ENCODE data around the gene RIMBP2.

The RIMBP2 gene

DNA sequence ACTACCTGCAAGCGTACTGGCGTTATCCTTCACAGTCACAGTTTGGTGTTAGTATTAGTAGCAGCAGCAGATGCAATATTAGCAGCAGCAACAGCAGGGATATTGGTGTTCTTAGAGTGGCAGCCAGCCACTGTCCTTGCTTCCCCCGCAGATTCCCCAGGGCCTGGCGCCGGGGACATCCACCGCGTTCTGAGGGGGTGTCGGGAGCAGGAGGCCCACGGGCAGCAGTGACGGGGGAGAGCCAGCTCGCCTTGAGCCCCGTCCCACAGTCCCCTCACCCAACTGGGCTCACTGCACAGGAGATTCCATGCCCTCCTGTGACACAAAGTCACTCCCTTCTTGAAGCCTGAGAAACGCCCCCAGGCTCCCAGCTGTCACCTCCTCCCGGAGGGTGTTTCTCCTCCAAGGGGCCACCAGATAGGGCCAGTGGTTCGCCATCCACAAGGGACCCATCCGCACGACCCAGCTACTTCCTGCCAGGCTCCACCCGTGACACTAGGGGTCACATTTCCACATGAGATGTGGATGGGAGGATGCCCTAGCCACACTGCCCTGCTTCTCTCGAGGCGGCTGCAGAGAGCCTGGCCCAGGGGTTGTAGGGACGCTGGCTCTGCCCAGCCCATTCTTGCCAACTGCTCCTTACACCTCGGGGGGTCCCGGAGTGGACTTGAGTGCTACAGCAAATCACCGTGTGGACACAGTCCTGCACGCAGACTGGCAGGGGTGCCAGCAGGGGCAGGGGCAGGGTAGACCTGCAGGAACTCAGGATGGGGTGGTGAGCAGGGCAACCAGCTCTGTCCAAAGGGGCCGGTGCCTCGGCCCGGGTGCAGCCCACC lies 255.3 kb downstream of the RIMBP2 start:
- no peaks in the 10 kb centered on the region for H3K9me3 Mint-ChIP-seq (ENCODE audit: low read depth)
- no peak overlapping the region for H3K4me3 Mint-ChIP-seq
- H3K27me3 Mint-ChIP-seq = no peaks in the 10 kb centered on the region
- no peaks in the 10 kb centered on the region for H3K36me3 Mint-ChIP-seq
- no peak overlapping the region for H3K27ac Mint-ChIP-seq
- no peaks in the 10 kb centered on the region for H3K4me1 Mint-ChIP-seq (ENCODE audit: low read depth)

DNA sequence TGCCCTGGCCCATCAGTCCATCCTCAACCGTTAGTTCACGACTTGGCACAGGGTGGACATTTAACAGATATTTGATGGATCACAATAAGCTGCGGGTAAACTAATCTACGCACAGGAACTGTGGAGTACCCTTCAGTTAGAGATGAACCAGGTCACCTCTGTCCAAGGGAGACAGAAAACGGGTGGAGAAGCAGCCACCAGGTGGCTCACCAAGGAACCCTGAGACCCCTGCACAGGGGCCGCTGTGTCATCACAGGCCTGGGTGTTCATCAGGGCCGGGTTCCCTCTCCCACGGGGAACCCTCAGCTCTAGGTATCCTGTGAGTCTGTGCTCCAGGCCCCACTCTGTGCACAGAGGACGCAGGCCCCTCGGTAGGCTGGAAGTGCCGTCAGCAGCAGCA lies 256.2 kb downstream of the RIMBP2 start:
- Mint-ChIP-seq H3K27ac (no peak overlapping the region), H3K4me1 (ENCODE audit: low read depth) (no peaks in the 10 kb centered on the region), H3K36me3 (no peaks in the 10 kb centered on the region), H3K9me3 (ENCODE audit: low read depth) (no peaks in the 10 kb centered on the region), H3K27me3 (no peaks in the 10 kb centered on the region), H3K4me3 (no peak overlapping the region)

DNA sequence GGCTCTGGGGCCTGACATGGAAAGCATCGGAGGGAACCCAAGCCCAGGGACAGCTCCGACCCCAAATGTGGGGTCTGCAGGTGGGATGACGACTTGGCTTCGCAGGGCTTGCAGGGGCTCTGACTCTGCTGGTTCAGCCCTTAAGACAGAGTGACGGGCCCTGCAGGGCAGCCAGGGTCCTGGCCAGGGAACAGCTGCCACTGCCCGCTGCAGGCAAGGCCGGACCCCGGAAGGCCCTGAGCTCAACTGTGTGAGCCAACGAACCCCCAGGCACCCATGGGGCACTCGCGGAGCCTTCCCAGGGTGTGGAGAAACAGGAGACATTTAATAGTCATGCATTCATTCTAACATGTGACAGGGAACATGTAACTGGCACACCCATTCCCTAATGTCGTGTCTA lies 257.8 kb downstream of the RIMBP2 start:
- H3K27me3 Mint-ChIP-seq = no peaks in the 10 kb centered on the region
- no peak overlapping the region for H3K4me3 Mint-ChIP-seq
- no peak overlapping the region for H3K27ac Mint-ChIP-seq
- H3K36me3 Mint-ChIP-seq = no peaks in the 10 kb centered on the region
- H3K4me1 Mint-ChIP-seq (ENCODE audit: low read depth) = no peaks in the 10 kb centered on the region
- no peaks in the 10 kb centered on the region for H3K9me3 Mint-ChIP-seq (ENCODE audit: low read depth)

DNA sequence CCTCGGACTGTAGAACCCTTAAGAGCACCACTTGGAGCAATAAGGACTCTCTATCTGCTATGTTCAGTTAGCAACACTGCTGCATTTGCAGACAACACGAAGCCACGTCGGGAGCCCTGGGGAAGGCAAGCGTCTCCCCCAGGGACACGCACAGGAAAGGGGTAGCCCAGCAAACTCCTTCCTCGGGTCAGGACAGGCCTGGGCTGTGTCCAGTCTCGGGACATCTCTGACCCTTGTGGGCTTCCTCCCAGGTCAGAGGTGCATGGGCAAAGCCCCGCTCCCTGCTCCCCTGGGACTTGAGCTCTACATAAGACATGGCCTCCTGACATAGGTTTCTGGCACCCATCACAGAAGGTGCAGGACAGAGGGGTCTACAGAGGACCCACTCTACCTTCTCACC lies 258.9 kb downstream of the RIMBP2 start:
- Mint-ChIP-seq H3K27me3 (no peaks in the 10 kb centered on the region), H3K27ac (no peak overlapping the region), H3K4me1 (ENCODE audit: low read depth) (no peaks in the 10 kb centered on the region), H3K9me3 (ENCODE audit: low read depth) (no peaks in the 10 kb centered on the region), H3K36me3 (no peaks in the 10 kb centered on the region), H3K4me3 (no peak overlapping the region)

DNA sequence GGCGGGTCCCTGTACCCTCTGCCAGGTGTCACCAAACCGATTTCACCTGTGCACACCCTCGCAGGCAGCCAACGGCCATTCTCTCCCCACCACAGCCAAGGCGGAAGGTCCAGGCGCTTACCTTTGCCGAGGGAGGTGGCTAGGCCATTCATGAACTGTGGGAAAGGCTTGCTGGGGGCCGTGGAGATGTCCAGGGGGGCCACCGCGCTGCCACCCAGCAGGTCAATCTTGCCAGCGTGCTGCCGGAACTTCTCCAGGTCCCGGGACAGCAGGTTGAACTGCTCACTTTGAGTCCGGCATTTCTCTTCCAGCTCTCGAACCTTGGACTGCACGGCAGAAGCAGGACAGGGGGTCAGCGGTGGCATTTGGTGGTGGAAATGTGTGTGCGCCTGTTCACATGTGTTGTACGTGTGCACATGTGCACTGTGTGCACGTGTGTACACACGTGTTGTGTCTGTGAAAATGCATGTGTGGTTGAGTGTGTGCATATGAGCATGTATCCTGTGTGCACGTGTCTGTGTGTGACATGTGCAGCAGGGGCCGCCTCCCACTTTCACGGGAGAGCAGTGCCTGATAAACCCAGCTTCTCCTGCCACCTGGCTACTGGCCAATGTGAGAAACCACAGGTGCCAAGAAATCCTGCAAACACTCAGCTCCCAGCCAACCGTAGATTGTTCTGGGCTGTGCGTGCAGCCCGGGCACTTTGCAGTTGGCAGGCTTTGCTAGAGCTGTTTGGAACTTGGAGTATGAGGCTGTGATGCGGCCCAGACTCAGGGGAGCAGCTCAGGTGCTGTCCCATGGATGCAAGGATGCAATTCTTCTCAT lies 259.5 kb downstream of the RIMBP2 start:
- no peak overlapping the region for H3K27ac Mint-ChIP-seq
- H3K4me1 Mint-ChIP-seq (ENCODE audit: low read depth) = no peaks in the 10 kb centered on the region
- no peaks in the 10 kb centered on the region for H3K27me3 Mint-ChIP-seq
- no peak overlapping the region for H3K4me3 Mint-ChIP-seq
- no peaks in the 10 kb centered on the region for H3K9me3 Mint-ChIP-seq (ENCODE audit: low read depth)
- H3K36me3 Mint-ChIP-seq = no peaks in the 10 kb centered on the region

DNA sequence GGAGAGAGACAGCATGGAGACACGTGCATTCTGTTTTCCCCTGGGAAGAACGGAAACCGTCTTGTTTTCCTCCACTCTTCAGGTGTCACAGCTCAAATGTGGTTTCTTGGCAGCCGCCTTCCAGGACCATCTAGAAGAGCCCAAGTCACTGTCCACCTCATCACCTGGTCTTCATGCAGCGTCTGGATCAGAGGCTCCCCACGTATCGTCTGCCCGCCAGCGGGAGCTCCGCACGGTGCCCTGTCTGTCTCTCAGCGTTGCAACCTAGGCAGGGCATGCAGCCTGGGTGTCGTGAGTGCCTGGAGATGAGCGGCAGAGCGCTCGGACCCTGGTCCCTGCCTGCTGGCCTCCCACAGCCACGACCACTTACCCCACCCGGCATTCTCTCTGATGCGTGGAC lies 260.9 kb downstream of the RIMBP2 start:
- Mint-ChIP-seq H3K4me3 (no peak overlapping the region), H3K9me3 (ENCODE audit: low read depth) (no peaks in the 10 kb centered on the region), H3K27ac (no peak overlapping the region), H3K27me3 (no peaks in the 10 kb centered on the region), H3K36me3 (no peaks in the 10 kb centered on the region), H3K4me1 (ENCODE audit: low read depth) (no peaks in the 10 kb centered on the region)

DNA sequence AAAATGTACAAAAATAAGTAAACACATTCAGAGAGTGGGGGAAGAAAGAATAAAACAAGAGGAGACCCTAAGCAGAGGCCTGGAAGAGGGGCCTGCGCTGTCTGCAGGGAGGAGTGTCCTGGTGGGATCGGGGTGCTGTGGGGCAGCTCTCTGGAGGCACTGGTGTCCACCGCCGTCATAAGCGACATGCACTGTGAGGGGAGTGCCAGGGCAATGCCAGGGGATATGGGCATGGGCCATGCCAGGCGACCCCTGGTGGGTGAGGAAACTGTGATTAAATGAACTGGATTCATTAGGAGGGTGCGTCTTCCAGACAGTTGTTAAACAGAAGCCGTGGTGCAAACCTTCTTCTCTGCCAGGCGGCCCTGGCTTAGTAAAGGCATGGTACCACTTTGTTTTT lies 261.8 kb downstream of the RIMBP2 start:
- no peaks in the 10 kb centered on the region for H3K4me1 Mint-ChIP-seq (ENCODE audit: low read depth)
- H3K4me3 Mint-ChIP-seq = no peak overlapping the region
- no peaks in the 10 kb centered on the region for H3K36me3 Mint-ChIP-seq
- H3K27me3 Mint-ChIP-seq = no peaks in the 10 kb centered on the region
- no peaks in the 10 kb centered on the region for H3K9me3 Mint-ChIP-seq (ENCODE audit: low read depth)
- no peak overlapping the region for H3K27ac Mint-ChIP-seq

- no peaks in the 10 kb centered on the region for H3K36me3 Mint-ChIP-seq
- no peak overlapping the region for H3K27ac Mint-ChIP-seq
- no peaks in the 10 kb centered on the region for H3K9me3 Mint-ChIP-seq (ENCODE audit: low read depth)
- H3K4me1 Mint-ChIP-seq (ENCODE audit: low read depth) = no peaks in the 10 kb centered on the region
- H3K4me3 Mint-ChIP-seq = no peak overlapping the region
- H3K27me3 Mint-ChIP-seq = no peaks in the 10 kb centered on the region
Observed at GRCh38 chr12:130452546-130452945, 263.6 kb downstream of the RIMBP2 start.

DNA sequence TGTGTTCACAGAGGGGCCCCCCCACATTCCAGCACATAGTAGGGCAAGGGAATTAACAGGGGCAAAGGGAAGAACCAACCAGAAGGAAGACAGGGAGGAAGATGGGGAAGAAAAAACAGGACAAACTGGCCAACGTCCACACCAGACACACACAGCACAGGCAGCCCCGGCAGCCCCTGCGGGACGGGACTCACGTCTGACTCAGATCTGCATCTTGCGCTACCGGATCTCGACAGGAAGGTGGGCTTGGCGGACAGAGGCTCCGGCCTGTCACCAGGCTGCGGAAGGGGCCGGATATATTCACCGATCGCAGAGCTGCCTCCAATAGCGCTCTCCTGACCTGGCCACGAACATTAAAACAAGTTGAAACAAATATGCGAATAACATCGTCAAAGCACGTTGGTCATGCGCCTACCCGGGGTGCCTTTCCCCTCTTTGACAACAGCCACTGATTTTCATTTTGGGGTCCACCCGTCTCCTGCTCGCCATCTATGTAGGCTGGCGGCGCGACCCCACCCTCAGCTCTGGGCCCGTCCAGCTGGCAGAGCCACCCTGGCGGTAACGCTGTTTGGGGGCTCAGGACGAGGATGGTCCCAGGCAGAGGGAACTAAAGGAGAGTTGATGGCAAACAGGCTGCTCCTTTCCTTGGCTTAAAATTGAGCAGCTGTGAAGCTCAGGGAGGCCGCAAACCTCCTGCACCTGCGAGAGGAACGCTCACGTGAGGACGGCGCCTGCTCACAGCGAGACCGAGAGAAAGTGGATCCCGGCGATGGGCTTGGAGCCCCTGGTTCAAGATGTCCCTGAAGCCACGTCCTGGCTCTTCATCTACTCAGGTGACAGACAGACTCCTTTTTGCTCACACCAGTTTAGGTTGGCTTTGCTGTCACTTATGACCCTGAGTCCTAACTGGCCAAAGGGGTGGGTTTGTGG lies 264.8 kb downstream of the RIMBP2 start:
- H3K27me3 Mint-ChIP-seq = no peaks in the 10 kb centered on the region
- H3K4me3 Mint-ChIP-seq = no peak overlapping the region
- no peaks in the 10 kb centered on the region for H3K9me3 Mint-ChIP-seq (ENCODE audit: low read depth)
- no peak overlapping the region for H3K27ac Mint-ChIP-seq
- H3K4me1 Mint-ChIP-seq (ENCODE audit: low read depth) = no peaks in the 10 kb centered on the region
- H3K36me3 Mint-ChIP-seq = no peaks in the 10 kb centered on the region

GRCh38 chr12:130449291-130449690 lies 266.8 kb downstream of the RIMBP2 start:
- Mint-ChIP-seq H3K4me3 (no peak overlapping the region), H3K36me3 (no peaks in the 10 kb centered on the region), H3K9me3 (ENCODE audit: low read depth) (no peaks in the 10 kb centered on the region), H3K27ac (no peak overlapping the region), H3K4me1 (ENCODE audit: low read depth) (no peaks in the 10 kb centered on the region), H3K27me3 (no peaks in the 10 kb centered on the region)

- Mint-ChIP-seq H3K9me3 (ENCODE audit: low read depth) (no peaks in the 10 kb centered on the region), H3K27me3 (no peaks in the 10 kb centered on the region), H3K36me3 (no peaks in the 10 kb centered on the region), H3K27ac (no peak overlapping the region), H3K4me1 (ENCODE audit: low read depth) (no peaks in the 10 kb centered on the region), H3K4me3 (no peak overlapping the region)
Observed at GRCh38 chr12:130448044-130448821, 267.9 kb downstream of the RIMBP2 start.

- no peaks in the 10 kb centered on the region for H3K9me3 Mint-ChIP-seq (ENCODE audit: low read depth)
- H3K36me3 Mint-ChIP-seq = no peaks in the 10 kb centered on the region
- H3K27me3 Mint-ChIP-seq = no peaks in the 10 kb centered on the region
- H3K4me1 Mint-ChIP-seq (ENCODE audit: low read depth) = no peaks in the 10 kb centered on the region
- H3K27ac Mint-ChIP-seq = no peak overlapping the region
- no peak overlapping the region for H3K4me3 Mint-ChIP-seq
Observed at GRCh38 chr12:130447655-130447965, 268.5 kb downstream of the RIMBP2 start.

DNA sequence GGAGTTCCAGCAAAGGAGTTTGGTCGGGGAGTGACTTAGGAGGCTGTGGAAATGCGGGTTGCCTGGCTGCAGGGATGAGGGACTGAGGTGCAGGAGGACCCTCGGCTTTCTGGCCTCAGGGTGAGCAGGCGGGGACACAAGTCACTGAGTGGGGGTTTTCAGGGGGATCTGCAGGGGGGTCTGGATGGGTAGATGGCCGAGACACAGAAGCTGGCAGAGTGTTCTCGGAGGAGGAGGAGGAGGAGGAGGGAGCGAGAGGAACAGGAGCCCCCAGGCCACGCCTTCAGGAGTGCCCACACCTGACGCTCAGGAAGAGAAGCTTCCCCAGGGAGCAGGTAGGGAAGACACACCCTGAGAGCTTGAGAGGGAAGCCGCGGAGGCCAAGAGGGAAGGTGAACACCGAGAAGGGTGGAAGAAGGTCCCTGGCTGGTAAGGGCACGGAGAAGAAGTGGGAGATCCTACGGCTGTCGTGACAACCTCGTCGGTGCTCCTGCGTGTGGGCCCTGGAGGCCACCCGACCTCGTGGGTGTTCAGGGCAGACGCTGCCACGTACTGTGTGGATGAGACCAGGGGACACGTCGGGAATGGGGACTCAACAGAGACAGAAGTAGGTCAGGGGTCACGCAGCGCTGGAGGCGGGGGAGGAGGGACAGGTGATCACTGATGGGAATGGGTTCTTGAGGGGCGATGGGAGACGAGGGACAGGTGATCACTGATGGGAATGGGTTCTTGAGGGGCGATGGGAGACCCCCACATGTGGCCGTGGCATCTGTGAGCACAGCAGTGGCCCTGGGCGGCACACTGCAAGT lies 269.0 kb downstream of the RIMBP2 start:
- Mint-ChIP-seq H3K27me3 (no peaks in the 10 kb centered on the region), H3K4me3 (no peak overlapping the region), H3K4me1 (ENCODE audit: low read depth) (no peaks in the 10 kb centered on the region), H3K27ac (no peak overlapping the region), H3K9me3 (ENCODE audit: low read depth) (no peaks in the 10 kb centered on the region), H3K36me3 (no peaks in the 10 kb centered on the region)

- Mint-ChIP-seq H3K9me3 (ENCODE audit: low read depth) (no peaks in the 10 kb centered on the region), H3K27ac (no peak overlapping the region), H3K4me1 (ENCODE audit: low read depth) (no peaks in the 10 kb centered on the region), H3K36me3 (no peaks in the 10 kb centered on the region), H3K27me3 (no peaks in the 10 kb centered on the region), H3K4me3 (no peak overlapping the region)
Observed at GRCh38 chr12:130444986-130445385, 271.1 kb downstream of the RIMBP2 start.

Measured in activated naive CD8-positive, alpha-beta T cell (primary cell).